HepG2 (cell line): Measurements from ENCODE around the gene TCEA3. TPM values are rescaled to one million over a fixed set of nuclear protein-coding genes. Genes with fewer than 3 reads are reported as not detected.

ENCODE experiments used
- ARID2 ChIP-seq: sonication (generic); formaldehyde crosslinking; IDR thresholded peaks from 2 replicates; pipeline ENCODE4 v1.8.1; 2022; ENCODE audit warnings: mild to moderate bottlenecking, missing genetic modification reagents, borderline replicate concordance
- CREBL2 ChIP-seq: sonication (generic); formaldehyde crosslinking; IDR thresholded peaks from 2 replicates; pipeline ENCODE4 v1.8.1; 2023; ENCODE audit warnings: missing genetic modification reagents, mild to moderate bottlenecking, borderline replicate concordance
- EED ChIP-seq: sonication (generic); formaldehyde crosslinking; IDR thresholded peaks from 2 replicates; pipeline ENCODE4 v1.5.0; 2020; ENCODE audit warnings: mild to moderate bottlenecking, missing genetic modification reagents
- PPARG ChIP-seq: conservative IDR thresholded peaks from 2 replicates; pipeline ENCODE4 v1.6.1; 2016; ENCODE audit warnings: missing biosample characterization, missing genetic modification reagents
- SMARCE1 ChIP-seq: fragments of 450-650 bp; IDR thresholded peaks from 2 replicates; pipeline ENCODE4 v1.6.1; 2017; ENCODE audit warnings: borderline replicate concordance
- ZBTB2 ChIP-seq: sonication (generic); formaldehyde crosslinking; IDR thresholded peaks from 2 replicates; pipeline ENCODE4 v1.8.0; 2022; ENCODE audit warnings: low read depth, missing genetic modification reagents
- ZNF264 ChIP-seq: sonication (generic); formaldehyde crosslinking; IDR thresholded peaks from 2 replicates; pipeline ENCODE4 v1.4.0; 2020; ENCODE audit warnings: missing genetic modification reagents
- ZNF280B ChIP-seq: sonication (generic); formaldehyde crosslinking; IDR thresholded peaks from 2 replicates; pipeline ENCODE4 v1.5.0; 2020; ENCODE audit warnings: missing genetic modification reagents, mild to moderate bottlenecking, borderline replicate concordance
- ZNF580 ChIP-seq: IDR thresholded peaks from 2 replicates; pipeline ENCODE4 v1.6.1; 2016; ENCODE audit warnings: low read depth, borderline replicate concordance
- ZNF713 ChIP-seq: sonication (generic); formaldehyde crosslinking; IDR thresholded peaks from 2 replicates; pipeline ENCODE4 v1.4.0; 2020; ENCODE audit warnings: mild to moderate bottlenecking, missing genetic modification reagents
- ZSCAN31 ChIP-seq: sonication (generic); formaldehyde crosslinking; IDR thresholded peaks from 2 replicates; pipeline ENCODE4 v1.5.0; 2020; ENCODE audit warnings: low read depth, mild to moderate bottlenecking, missing genetic modification reagents
- polyA plus RNA-seq, 8 experiments: library from polyadenylated mRNA; depleted of rRNA in 3 of 8; stranded (reverse) in 7 of 8; unstranded in 1 of 8; fragments of >200 nt; fragmentation: Illumina TruSeq in 4 of 8; extraction: Trizol in 4 of 8; gene quantifications; 2 replicates each; pipeline versions ENCODE4 v1.2.1 to v1.2.3, GENCODE V29; 2011 to 2016; ENCODE audit warnings: low read depth in 4 of 8, missing spikeins in 1 of 8, mixed read lengths in 1 of 8; ENCODE audit not compliant: insufficient read depth in 1 of 8
- total RNA-seq, 5 experiments: library from RNA; depleted of rRNA; stranded (reverse); fragments of >200 nt; fragmentation: Illumina TruSeq; extraction: Trizol; gene quantifications; 2 replicates each; pipeline ENCODE4 v1.2.3, GENCODE V29; 2016; ENCODE audit warnings: low read depth in 1 of 5
- TF ChIP-seq, protein P1 (sequence below): sonication (generic); formaldehyde crosslinking; IDR thresholded peaks from 2 replicates; pipeline ENCODE4 v1.8.1; 2023; ENCODE audit warnings: missing genetic modification reagents, inconsistent platforms, borderline replicate concordance
- TF ChIP-seq, protein P2 (sequence below): sonication (generic); formaldehyde crosslinking; IDR thresholded peaks from 2 replicates; pipeline ENCODE4 v1.4.0; 2020; ENCODE audit warnings: missing genetic modification reagents
- TF ChIP-seq, protein P3 (sequence below): sonication (generic); formaldehyde crosslinking; IDR thresholded peaks from 2 replicates; pipeline ENCODE4 v1.5.0; 2020; ENCODE audit warnings: mild to moderate bottlenecking, missing genetic modification reagents

TCEA3 gene
- total and polyA plus RNA-seq, 2 of the 13 experiments (the other 11 are each of a cell fraction or from before 2014, with no cell fraction given): 55.5 to 84.6 TPM

DNA sequence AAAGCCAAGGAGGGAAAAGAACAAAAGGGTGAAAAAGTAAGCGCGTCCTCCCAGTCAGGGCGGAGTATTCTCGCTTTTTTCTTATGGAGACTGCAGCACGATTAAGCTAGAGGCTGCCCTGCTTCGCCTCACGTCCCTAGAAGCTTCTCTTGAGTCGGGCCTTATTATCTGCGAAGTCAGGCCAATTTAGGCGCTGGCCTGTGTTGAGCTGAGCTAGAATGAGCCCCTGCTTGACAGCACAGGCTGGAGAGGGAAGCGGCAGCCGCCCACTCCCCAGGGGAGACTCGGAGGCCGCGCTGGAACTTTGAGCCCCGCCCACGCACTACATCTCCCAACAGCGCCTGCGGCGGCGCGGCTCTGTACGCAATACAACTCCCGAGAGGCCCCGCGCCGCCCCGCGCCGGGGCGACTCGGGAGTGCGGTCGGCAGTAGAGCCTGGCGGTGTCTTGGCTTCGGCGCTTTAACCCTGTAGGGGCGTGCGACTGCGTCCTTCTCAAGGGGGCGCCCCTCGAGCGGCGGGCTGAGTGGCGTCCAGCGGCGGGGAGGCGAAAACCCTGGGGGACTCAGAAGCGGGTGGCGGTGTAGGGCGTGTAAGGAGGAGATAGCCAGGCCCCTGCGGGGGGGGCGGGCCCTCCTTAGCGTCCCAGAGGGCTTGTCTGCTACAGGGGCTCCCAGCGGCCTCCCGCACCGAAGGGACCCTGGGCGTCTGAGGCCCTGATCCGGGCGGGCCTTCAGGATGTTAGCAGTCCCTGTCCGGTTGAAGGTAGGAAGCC is 55.8 kb downstream of the TCEA3 start (continued):
- TF ChIP-seq, protein P1, sequence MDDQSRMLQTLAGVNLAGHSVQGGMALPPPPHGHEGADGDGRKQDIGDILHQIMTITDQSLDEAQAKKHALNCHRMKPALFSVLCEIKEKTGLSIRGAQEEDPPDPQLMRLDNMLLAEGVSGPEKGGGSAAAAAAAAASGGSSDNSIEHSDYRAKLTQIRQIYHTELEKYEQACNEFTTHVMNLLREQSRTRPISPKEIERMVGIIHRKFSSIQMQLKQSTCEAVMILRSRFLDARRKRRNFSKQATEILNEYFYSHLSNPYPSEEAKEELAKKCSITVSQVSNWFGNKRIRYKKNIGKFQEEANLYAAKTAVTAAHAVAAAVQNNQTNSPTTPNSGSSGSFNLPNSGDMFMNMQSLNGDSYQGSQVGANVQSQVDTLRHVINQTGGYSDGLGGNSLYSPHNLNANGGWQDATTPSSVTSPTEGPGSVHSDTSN (CRISPR knock-in tag): no peak
- TF ChIP-seq, protein P2, sequence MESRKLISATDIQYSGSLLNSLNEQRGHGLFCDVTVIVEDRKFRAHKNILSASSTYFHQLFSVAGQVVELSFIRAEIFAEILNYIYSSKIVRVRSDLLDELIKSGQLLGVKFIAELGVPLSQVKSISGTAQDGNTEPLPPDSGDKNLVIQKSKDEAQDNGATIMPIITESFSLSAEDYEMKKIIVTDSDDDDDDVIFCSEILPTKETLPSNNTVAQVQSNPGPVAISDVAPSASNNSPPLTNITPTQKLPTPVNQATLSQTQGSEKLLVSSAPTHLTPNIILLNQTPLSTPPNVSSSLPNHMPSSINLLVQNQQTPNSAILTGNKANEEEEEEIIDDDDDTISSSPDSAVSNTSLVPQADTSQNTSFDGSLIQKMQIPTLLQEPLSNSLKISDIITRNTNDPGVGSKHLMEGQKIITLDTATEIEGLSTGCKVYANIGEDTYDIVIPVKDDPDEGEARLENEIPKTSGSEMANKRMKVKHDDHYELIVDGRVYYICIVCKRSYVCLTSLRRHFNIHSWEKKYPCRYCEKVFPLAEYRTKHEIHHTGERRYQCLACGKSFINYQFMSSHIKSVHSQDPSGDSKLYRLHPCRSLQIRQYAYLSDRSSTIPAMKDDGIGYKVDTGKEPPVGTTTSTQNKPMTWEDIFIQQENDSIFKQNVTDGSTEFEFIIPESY (CRISPR knock-in tag): peak; percentile 27; the same call in 1 of the 2 replicates
- TF ChIP-seq CREBL2 (CRISPR knock-in tag) (no peak), PPARG (no peak; the same call in 1 of the 2 replicates), ZNF713 (CRISPR knock-in tag) (0 out of 2 replicates have a peak, but pooled peaks have one; percentile 80), ZBTB2 (CRISPR knock-in tag) (peak; percentile 72; the same call in 1 of the 2 replicates), SMARCE1 (no peak), ZNF580 (peak; percentile 75; the same call in 1 of the 2 replicates), EED (CRISPR knock-in tag) (0 out of 2 replicates have a peak, but pooled peaks have one; percentile 75), ARID2 (CRISPR knock-in tag) (peak; percentile 86; the same call in 1 of the 2 replicates), ZSCAN31 (peak; percentile 73), ZNF264 (0 out of 2 replicates have a peak, but pooled peaks have one; percentile 22), ZNF280B (CRISPR knock-in tag) (peak; percentile 82)
- TF ChIP-seq, protein P3, sequence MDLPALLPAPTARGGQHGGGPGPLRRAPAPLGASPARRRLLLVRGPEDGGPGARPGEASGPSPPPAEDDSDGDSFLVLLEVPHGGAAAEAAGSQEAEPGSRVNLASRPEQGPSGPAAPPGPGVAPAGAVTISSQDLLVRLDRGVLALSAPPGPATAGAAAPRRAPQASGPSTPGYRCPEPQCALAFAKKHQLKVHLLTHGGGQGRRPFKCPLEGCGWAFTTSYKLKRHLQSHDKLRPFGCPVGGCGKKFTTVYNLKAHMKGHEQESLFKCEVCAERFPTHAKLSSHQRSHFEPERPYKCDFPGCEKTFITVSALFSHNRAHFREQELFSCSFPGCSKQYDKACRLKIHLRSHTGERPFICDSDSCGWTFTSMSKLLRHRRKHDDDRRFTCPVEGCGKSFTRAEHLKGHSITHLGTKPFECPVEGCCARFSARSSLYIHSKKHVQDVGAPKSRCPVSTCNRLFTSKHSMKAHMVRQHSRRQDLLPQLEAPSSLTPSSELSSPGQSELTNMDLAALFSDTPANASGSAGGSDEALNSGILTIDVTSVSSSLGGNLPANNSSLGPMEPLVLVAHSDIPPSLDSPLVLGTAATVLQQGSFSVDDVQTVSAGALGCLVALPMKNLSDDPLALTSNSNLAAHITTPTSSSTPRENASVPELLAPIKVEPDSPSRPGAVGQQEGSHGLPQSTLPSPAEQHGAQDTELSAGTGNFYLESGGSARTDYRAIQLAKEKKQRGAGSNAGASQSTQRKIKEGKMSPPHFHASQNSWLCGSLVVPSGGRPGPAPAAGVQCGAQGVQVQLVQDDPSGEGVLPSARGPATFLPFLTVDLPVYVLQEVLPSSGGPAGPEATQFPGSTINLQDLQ (CRISPR knock-in tag): peak; percentile 93
